Activated T-helper 1 cell treated with anti-CD3 and anti-CD28 coated beads, Interleukin-2, amount 50 U/mL, for 16 hours (primary cell): Measurements from ENCODE around the gene CRYAA.

Experiments
- DNase-seq, 2 donors: peaks; one replicate each; pipeline ENCODE4 v3.0.0-alpha.2; 2020; ENCODE audit warnings: low read depth in 1 of 2, low spot score in 1 of 2

The CRYAA gene

DNA sequence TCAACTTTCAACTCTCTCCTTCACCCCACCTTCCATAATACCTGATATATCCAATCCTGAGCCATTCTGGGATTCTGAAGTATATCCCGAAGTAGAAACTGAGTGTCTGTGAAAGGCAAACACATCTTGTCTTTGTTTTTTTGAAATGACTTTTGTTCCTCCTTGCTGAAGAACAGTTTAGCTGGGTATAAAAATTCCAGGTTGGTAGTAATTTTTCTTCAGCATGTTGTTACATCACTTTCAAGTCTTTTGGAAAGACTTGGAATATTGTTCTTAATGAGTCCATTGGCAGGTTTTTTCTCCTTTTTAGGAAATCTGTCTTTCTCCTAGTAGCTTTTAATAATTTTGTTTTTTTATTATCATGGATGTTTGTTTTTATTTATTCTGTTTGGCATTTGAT is 32.7 kb downstream of the CRYAA start:
- no peak for DNase-seq

DNA sequence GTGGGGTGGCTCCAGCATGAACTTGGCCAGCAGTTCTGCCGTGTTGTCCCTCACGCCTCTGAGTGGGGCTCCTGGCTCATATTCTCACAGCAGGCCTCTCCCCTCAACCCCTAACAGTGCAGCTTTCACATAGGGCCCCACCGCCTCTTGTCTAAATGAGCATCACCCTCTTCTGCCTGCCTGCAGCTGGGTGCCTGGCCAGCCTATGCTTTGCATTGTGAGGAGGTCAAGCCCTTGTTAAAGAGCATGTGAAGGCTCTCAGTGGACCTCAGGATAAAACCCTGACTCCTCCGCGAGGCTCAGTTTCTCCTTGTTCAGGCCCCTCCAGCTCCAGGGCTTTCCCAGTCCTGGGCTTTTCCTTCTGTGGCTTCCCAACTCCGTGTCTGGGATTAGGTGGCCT is 34.8 kb downstream of the CRYAA start:
- no peak for DNase-seq

DNA sequence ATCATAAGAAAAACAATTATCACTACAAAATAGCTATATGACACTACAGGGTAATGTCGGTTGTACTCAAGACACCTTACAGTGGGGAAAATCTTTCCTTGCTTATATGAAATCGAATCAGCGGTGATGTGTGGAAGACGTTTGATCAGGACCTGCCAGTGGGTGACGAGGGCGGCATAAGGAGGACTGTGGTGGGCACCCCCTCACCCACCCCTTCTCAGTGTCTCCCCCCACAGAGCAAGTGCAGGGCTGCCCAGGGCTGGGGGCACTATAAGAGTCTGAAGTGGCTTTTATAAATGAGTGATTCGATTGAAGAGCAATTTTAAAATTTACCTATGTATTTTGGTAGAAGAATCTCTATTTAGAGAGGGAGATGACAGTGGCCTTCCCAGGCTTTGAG is 35.8 kb downstream of the CRYAA start:
- DNase-seq = no peak

- no peak for DNase-seq
These were observed 37.6 kb downstream of the CRYAA start for GRCh38 chr21:43206231-43207042.

DNA sequence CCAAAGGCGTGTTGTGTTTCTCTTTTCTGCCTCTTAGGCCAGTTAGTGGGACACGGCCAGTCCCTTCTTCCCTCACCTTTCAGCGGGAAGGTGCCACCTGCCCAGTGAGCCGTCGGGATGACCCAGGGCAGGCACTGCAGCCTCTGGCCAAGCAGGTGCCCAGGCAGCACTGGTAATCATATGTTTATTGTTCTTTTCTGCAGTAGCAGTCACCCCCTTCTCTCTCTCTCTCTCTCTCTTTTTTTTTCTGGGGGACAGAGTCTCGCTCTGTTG is 38.2 kb downstream of the CRYAA start:
- no peak for DNase-seq

DNA sequence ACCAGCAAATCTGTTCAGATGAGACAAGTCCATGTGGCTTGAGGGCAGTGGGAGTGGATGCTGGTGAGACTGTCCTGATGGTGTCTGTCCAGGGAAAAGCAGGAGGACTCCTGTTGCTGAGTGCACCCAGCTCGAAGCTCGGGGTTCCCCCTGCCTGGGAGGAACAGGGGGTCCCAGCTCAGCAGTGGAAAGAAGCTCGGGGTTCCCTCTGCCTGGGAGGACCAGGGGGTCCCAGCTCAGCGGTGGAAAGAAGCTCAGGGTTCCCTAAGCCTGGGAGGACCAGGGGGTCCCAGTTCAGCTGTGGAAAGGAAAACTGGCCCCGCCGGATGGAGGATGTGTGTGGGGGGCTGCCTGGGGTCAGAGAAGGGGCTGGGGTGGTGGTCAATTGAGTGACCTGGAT is 39.1 kb downstream of the CRYAA start:
- DNase-seq = no peak

GRCh38 chr21:43208561-43209332 is 39.9 kb downstream of the CRYAA start:
- DNase-seq = no peak

DNA sequence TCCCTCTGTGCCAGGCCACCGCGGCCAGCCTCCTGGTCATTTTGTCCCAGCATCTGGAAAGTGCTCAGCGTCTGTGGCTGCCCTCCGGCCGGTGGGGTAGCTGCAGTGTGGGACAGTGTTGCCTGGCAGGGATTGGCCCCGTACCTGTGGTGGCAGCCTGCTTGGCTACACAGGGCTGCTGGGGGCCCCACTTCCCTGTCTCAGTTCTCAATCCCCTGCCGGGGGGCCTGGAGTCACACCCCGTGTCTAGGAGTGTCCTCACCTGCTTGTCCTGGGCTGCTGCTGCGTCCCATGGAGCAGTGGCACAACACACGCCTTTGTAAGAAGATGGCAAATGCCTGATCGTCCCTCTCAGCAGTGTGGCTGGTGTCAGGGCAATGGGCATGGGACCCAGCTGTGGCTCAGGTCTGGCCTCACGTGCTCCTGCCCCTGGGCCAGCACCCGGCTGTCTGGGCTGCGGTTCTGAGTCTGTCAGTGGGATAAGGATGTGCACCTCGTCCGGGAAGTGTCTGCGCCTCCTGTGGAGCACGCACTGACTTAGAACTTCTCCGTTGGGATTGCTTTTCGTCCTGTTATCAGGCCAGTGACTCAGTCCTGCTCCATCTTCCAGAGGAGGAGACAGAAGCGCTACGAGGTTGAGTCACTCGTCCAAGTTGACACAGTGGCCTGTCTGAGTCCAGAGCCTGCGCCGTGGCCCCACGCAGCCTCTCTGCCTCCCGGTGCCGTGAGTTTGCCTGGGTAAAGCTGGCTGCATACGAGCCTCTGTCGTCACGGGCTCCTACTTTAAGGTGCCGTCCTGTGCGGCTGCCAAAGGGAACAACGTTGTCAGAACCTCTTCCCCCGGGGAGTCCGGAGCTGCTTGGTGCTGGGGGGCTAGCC is 41.0 kb downstream of the CRYAA start:
- DNase-seq = no peak

DNA sequence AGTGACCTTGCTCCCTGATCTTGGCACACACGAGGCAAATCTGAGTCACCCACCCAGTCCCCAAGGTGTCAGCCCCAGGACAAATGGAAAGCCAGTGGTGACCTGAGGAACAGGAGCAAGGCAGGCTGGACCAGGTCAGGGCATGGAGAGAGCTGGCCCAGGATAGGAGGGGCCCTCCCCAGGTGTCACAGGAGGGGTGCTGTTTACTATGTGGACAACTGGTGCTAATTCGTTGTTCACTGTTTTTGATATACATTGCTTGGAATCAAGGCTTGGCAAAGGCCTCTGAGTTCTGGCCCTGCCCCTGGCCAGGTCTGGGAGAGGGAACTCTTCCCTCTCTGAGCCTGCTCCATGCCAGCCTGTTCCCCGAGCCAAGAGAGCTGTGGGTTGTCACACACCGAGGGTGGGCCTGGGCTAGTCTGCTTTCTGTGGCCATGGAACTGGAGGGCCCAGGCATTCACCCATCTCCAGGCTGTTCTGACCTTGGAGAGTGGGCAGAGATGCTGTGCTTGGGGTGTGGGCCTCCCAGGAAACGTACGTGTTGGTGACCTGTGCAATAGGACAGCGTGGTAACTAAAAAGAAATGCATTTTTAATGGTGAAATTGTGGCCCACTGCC is 41.8 kb downstream of the CRYAA start:
- DNase-seq = no peak

DNA sequence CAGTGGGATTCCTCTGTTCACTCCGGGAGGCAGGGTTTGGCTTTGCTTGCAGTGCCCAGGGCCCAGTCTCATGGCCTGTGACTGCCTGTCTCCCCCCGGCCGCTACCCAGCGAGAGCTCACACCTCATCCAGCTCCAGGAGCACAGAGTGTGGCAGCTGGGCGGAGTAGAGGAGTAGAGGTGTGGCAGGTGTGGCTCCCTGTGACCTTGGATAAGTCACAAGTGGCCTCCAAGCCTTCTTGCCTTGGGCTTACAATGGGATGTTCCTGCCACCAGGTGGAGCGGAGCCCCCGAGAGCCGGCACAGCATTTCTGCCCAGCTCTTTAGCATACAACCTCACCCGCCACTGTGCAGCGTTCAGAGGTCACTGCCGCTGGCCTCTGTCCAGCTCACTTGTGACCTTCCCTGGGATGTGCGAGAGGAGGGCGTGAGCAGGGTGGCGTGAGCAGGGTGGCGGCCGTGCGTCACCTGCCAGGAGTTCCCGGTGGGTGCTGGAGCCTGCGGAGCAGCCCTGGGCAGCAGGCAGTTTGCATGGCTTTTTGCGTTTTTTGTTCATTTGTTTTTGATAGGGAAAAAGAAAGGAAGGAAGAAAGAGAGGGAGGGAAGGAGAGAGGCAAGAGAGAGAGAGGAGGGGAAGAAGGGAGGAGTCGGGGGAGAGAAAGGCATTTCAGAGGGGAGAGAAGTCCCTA is 42.4 kb downstream of the CRYAA start:
- DNase-seq = no peak

- no peak for DNase-seq
These were observed 42.9 kb downstream of the CRYAA start for GRCh38 chr21:43211760-43212115.
